Skeletal muscle satellite cell (primary cell): ENCODE measurements around the gene POLD4.

Experiments
- H3K27me3 ChIP-seq: 2 replicates; pipeline ENCODE4 v1.7.0; 2013; ENCODE audit warnings: low read length; ENCODE audit not compliant: control insufficient read depth, insufficient read depth
- H3K36me3 ChIP-seq: 2 replicates; pipeline ENCODE4 v1.7.0; 2013; ENCODE audit warnings: mild to moderate bottlenecking, control low read depth, low read length; ENCODE audit not compliant: insufficient read depth
- H3K4me1 ChIP-seq: 2 replicates; pipeline ENCODE4 v1.7.0; 2013; ENCODE audit warnings: low read length; ENCODE audit not compliant: control insufficient read depth, insufficient read depth
- H3K4me2 ChIP-seq: 2 replicates; pipeline ENCODE4 v1.7.0; 2013; ENCODE audit warnings: mild to moderate bottlenecking, low read length
- H3K4me3 ChIP-seq: 2 replicates; pipeline ENCODE4 v1.7.0; 2013; ENCODE audit warnings: low read length
- H3K9ac ChIP-seq: 2 replicates; pipeline ENCODE4 v1.7.0; 2013; ENCODE audit warnings: mild to moderate bottlenecking, low read depth, low read length, moderate library complexity
- H3K9me3 ChIP-seq: replicated peaks from 2 replicates; pipeline ENCODE4 v1.7.0; 2013; ENCODE audit warnings: mild to moderate bottlenecking, control low read depth, low read length

Gene POLD4

GRCh38 chr11:67309166-67309565 lies 44.2 kb downstream of the POLD4 start:
- H3K9me3 ChIP-seq, result no peaks in the 10 kb centered on the region
- H3K4me3 ChIP-seq, result no peak overlapping the region
- H3K4me2 ChIP-seq, result no peak overlapping the region
- H3K4me1 ChIP-seq, result peaks cover 7% of the 10 kb centered on the region
- H3K9ac ChIP-seq, result no peak overlapping the region
- H3K27me3 ChIP-seq, result no peaks in the 10 kb centered on the region
- H3K36me3 ChIP-seq, result peaks cover 19% of the 10 kb centered on the region

GRCh38 chr11:67308031-67308866 lies 45.1 kb downstream of the POLD4 start:
- Histone ChIP-seq H3K4me1 (peaks cover 13% of the 10 kb centered on the region), H3K9ac (no peak overlapping the region), H3K9me3 (no peaks in the 10 kb centered on the region), H3K4me3 (no peak overlapping the region), H3K36me3 (peaks cover 19% of the 10 kb centered on the region), H3K27me3 (no peaks in the 10 kb centered on the region), H3K4me2 (no peak overlapping the region)

- no peak overlapping the region for H3K4me2 ChIP-seq
- peaks cover 19% of the 10 kb centered on the region for H3K4me1 ChIP-seq
- H3K4me3 ChIP-seq, result no peak overlapping the region
- H3K36me3 ChIP-seq, result peaks cover 22% of the 10 kb centered on the region
- H3K9ac ChIP-seq, result no peak overlapping the region
- no peaks in the 10 kb centered on the region for H3K9me3 ChIP-seq
- H3K27me3 ChIP-seq, result no peaks in the 10 kb centered on the region
Measured at GRCh38 chr11:67307545-67308001, 45.8 kb downstream of the POLD4 start.

- no peak overlapping the region for H3K9ac ChIP-seq
- H3K36me3 ChIP-seq, result peaks cover 26% of the 10 kb centered on the region
Measured at GRCh38 chr11:67306769-67307544, 46.4 kb downstream of the POLD4 start.

GRCh38 chr11:67304511-67305113 lies 48.7 kb downstream of the POLD4 start:
- peaks cover 29% of the 10 kb centered on the region for H3K4me1 ChIP-seq
- no peak overlapping the region for H3K9ac ChIP-seq
- peak overlapping the region; percentile 95 for H3K4me2 ChIP-seq
- no peaks in the 10 kb centered on the region for H3K27me3 ChIP-seq
- H3K9me3 ChIP-seq, result no peaks in the 10 kb centered on the region
- peak overlapping the region; percentile 98 for H3K4me3 ChIP-seq
- peaks cover 35% of the 10 kb centered on the region for H3K36me3 ChIP-seq

More at GRCh38 chr11:67306769-67307544, 46.4 kb downstream of the POLD4 start:
- Histone ChIP-seq H3K4me3 (no peak overlapping the region), H3K9me3 (no peaks in the 10 kb centered on the region), H3K4me2 (no peak overlapping the region), H3K27me3 (no peaks in the 10 kb centered on the region), H3K4me1 (peaks cover 25% of the 10 kb centered on the region)

GRCh38 chr11:67303835-67304411 lies 49.4 kb downstream of the POLD4 start:
- H3K9ac ChIP-seq, result peak overlapping the region; percentile 88
- H3K4me1 ChIP-seq, result peaks cover 29% of the 10 kb centered on the region
- H3K9me3 ChIP-seq, result no peaks in the 10 kb centered on the region
- H3K36me3 ChIP-seq, result peaks cover 35% of the 10 kb centered on the region
- no peaks in the 10 kb centered on the region for H3K27me3 ChIP-seq
- H3K4me3 ChIP-seq, result peak overlapping the region; percentile 98
- peak overlapping the region; percentile 95 for H3K4me2 ChIP-seq

- H3K27me3 ChIP-seq, result no peaks in the 10 kb centered on the region
- peaks cover 40% of the 10 kb centered on the region for H3K36me3 ChIP-seq
- H3K4me2 ChIP-seq, result peak within 1 kb of the TSS; percentile 95
- no peaks in the 10 kb centered on the region for H3K9me3 ChIP-seq
- peaks cover 29% of the 10 kb centered on the region for H3K4me1 ChIP-seq
- H3K4me3 ChIP-seq, result peak within 1 kb of the TSS; percentile 98
- H3K9ac ChIP-seq, result peak within 1 kb of the TSS; percentile 88
Measured at GRCh38 chr11:67303132-67303834, 50.1 kb downstream of the POLD4 start, which contains the start of gene SSH3. Gene SSH3 (plus strand): TSS chr11:67303530. CDS start chr11:67303626, 96 bp downstream.

GRCh38 chr11:67302571-67303131 lies 50.7 kb downstream of the POLD4 start:
- no peaks in the 10 kb centered on the region for H3K27me3 ChIP-seq
- no peaks in the 10 kb centered on the region for H3K9me3 ChIP-seq
- H3K4me2 ChIP-seq, result peak overlapping the region; percentile 95
- peaks cover 46% of the 10 kb centered on the region for H3K36me3 ChIP-seq
- H3K4me3 ChIP-seq, result peak overlapping the region; percentile 98
- peak overlapping the region; percentile 88 for H3K9ac ChIP-seq
- H3K4me1 ChIP-seq, result peaks cover 29% of the 10 kb centered on the region

GRCh38 chr11:67301951-67302516 lies 51.3 kb downstream of the POLD4 start:
- Histone ChIP-seq H3K4me2 (peak overlapping the region; percentile 95), H3K9me3 (no peaks in the 10 kb centered on the region), H3K9ac (peak overlapping the region; percentile 88), H3K4me1 (peaks cover 29% of the 10 kb centered on the region), H3K4me3 (no peak overlapping the region), H3K36me3 (peaks cover 47% of the 10 kb centered on the region), H3K27me3 (no peaks in the 10 kb centered on the region)

GRCh38 chr11:67301313-67301921 lies 51.9 kb downstream of the POLD4 start:
- no peaks in the 10 kb centered on the region for H3K9me3 ChIP-seq
- H3K36me3 ChIP-seq, result peaks cover 50% of the 10 kb centered on the region
- H3K4me2 ChIP-seq, result no peak overlapping the region
- H3K9ac ChIP-seq, result no peak overlapping the region
- no peak overlapping the region for H3K4me3 ChIP-seq
- H3K27me3 ChIP-seq, result no peaks in the 10 kb centered on the region
- peaks cover 29% of the 10 kb centered on the region for H3K4me1 ChIP-seq
